ENCODE results near the gene ETV1.
"Not testable (repeated sequence)": the region's sequence is repeated elsewhere in the genome, so short reads cannot be mapped to it uniquely, and the experiment has no call there.

ETV1 gene

GRCh38 chr7:13932131-13932530, 57.3 kb downstream of the ETV1 start:
- DNase-seq (ENCODE audit: low read depth in 2 of 2), result no peak

- DNase-seq (ENCODE audit: low read depth in 2 of 2), result no peak
Measured at GRCh38 chr7:13921062-13921461, 68.4 kb downstream of the ETV1 start.

- DNase-seq (ENCODE audit: low read depth in 2 of 2), result no peak
Measured at GRCh38 chr7:13920053-13920697, 69.3 kb downstream of the ETV1 start.

GRCh38 chr7:13918333-13918732, 71.1 kb downstream of the ETV1 start:
- not testable (repeated sequence) for DNase-seq (ENCODE audit: low read depth in 2 of 2)

- not testable (repeated sequence) for DNase-seq (ENCODE audit: low read depth in 2 of 2)
Measured at GRCh38 chr7:13917103-13917502, 72.4 kb downstream of the ETV1 start.

- DNase-seq (ENCODE audit: low read depth in 2 of 2), result no peak
Measured at GRCh38 chr7:13915891-13916290, 73.6 kb downstream of the ETV1 start.

GRCh38 chr7:13912715-13913278, 76.7 kb downstream of the ETV1 start:
- no peak for DNase-seq (ENCODE audit: low read depth in 2 of 2)

- no peak for DNase-seq (ENCODE audit: low read depth in 2 of 2)
Measured at GRCh38 chr7:13911909-13912308, 77.6 kb downstream of the ETV1 start.

GRCh38 chr7:13910805-13911551, 78.5 kb downstream of the ETV1 start:
- no peak for DNase-seq (ENCODE audit: low read depth in 2 of 2)

GRCh38 chr7:13908667-13909397, 80.6 kb downstream of the ETV1 start:
- no peak for DNase-seq (ENCODE audit: low read depth in 2 of 2)

- no peak for DNase-seq (ENCODE audit: low read depth in 2 of 2)
Measured at GRCh38 chr7:13907831-13908230, 81.6 kb downstream of the ETV1 start.

- DNase-seq (ENCODE audit: low read depth in 2 of 2), result no peak
Measured at GRCh38 chr7:13904689-13905088, 84.8 kb downstream of the ETV1 start.

GRCh38 chr7:13904007-13904406, 85.5 kb downstream of the ETV1 start:
- no peak for DNase-seq (ENCODE audit: low read depth in 2 of 2)

- DNase-seq (ENCODE audit: low read depth in 2 of 2), result no peak
Measured at GRCh38 chr7:13901577-13901976, 87.9 kb downstream of the ETV1 start.

- DNase-seq (ENCODE audit: low read depth in 2 of 2), result no peak
Measured at GRCh38 chr7:13898957-13899670, 90.4 kb downstream of the ETV1 start.

GRCh38 chr7:13897819-13898218, 91.6 kb downstream of the ETV1 start:
- DNase-seq (ENCODE audit: low read depth in 2 of 2), result no peak

GRCh38 chr7:13894954-13895353, 94.5 kb downstream of the ETV1 start:
- DNase-seq (ENCODE audit: low read depth in 2 of 2), result no peak

- DNase-seq (ENCODE audit: low read depth in 2 of 2), result no peak
Measured at GRCh38 chr7:13894377-13894776, 95.1 kb downstream of the ETV1 start.

- no peak for DNase-seq (ENCODE audit: low read depth in 2 of 2)
Measured at GRCh38 chr7:13890793-13891192, 98.7 kb downstream of the ETV1 start.

GRCh38 chr7:13886356-13886755, 103.1 kb downstream of the ETV1 start:
- no peak for DNase-seq (ENCODE audit: low read depth in 2 of 2)

- DNase-seq (ENCODE audit: low read depth in 2 of 2), result no peak
Measured at GRCh38 chr7:13882051-13882450, 107.4 kb downstream of the ETV1 start.

GRCh38 chr7:13880789-13881188, 108.7 kb downstream of the ETV1 start:
- no peak for DNase-seq (ENCODE audit: low read depth in 2 of 2)

Data from stimulated activated CD4-positive, alpha-beta T cell treated with anti-CD3 and anti-CD28 coated beads, Interleukin-1b, Interleukin-23, amount 100 ng/mL, for 1 hour (primary cell).